GM23338 (cell line): Measurements from ENCODE around the gene KCNN3. TPM values are rescaled to one million over a fixed set of nuclear protein-coding genes. Genes with fewer than 3 reads are reported as not detected.
A peak's percentile ranks its signal among the peaks of the same experiment; 100 is the strongest.

Source experiments
- ATAC-seq: fragments of 200-7000 bp; cut with Tn5 transposase; 3 replicates; pipeline ENCODE4 v1.9.1; 2020
- DNase-seq: peaks from one replicate; pipeline ENCODE4 v3.0.0-alpha.2; 2015; ENCODE audit warnings: low spot score
- H2AFZ ChIP-seq: fragments of 200-600 bp; sonication (generic); 2 replicates; pipeline ENCODE4 v1.8.0; 2016; ENCODE audit warnings: antibody characterized with exemption, mild to moderate bottlenecking, moderate library complexity
- H3F3A ChIP-seq: fragments of 200-600 bp; sonication (generic); replicated peaks from 2 replicates; pipeline ENCODE4 v1.8.0; 2017; ENCODE audit warnings: antibody characterized with exemption, mixed run types, low read depth
- H3K27ac ChIP-seq: fragments of 200-600 bp; sonication (generic); 2 replicates; pipeline ENCODE4 v1.6.1; 2016; ENCODE audit warnings: low read depth
- H3K27me3 ChIP-seq: fragments of 200-600 bp; sonication (generic); 2 replicates; pipeline ENCODE4 v1.8.0; 2016; ENCODE audit warnings: mild to moderate bottlenecking, mixed run types, moderate library complexity; ENCODE audit not compliant: insufficient read depth
- H3K36me3 ChIP-seq: fragments of 200-600 bp; sonication (generic); 2 replicates; pipeline ENCODE4 v1.8.0; 2016; ENCODE audit warnings: mild to moderate bottlenecking; ENCODE audit not compliant: insufficient read depth
- H3K4me1 ChIP-seq: fragments of 200-600 bp; sonication (generic); 2 replicates; pipeline ENCODE4 v1.8.0; 2016; ENCODE audit warnings: mild to moderate bottlenecking, moderate library complexity; ENCODE audit not compliant: insufficient read depth
- H3K4me2 ChIP-seq: fragments of 200-600 bp; sonication (generic); 2 replicates; pipeline ENCODE4 v1.7.1; 2017; ENCODE audit warnings: mixed run types
- H3K4me3 ChIP-seq: fragments of 200-600 bp; sonication (generic); 2 replicates; pipeline ENCODE4 v1.6.1; 2016; ENCODE audit warnings: mixed run types
- H3K79me2 ChIP-seq: fragments of 200-600 bp; sonication (generic); replicated peaks from 2 replicates; pipeline ENCODE4 v1.8.0; 2017; ENCODE audit warnings: mild to moderate bottlenecking; ENCODE audit not compliant: insufficient read depth
- H3K9me2 ChIP-seq: fragments of 200-600 bp; sonication (generic); 2 replicates; pipeline ENCODE4 v1.8.0; 2017; ENCODE audit not compliant: insufficient read depth
- H4K20me1 ChIP-seq: fragments of 200-600 bp; sonication (generic); replicated peaks from 2 replicates; pipeline ENCODE4 v1.8.0; 2017; ENCODE audit warnings: mild to moderate bottlenecking; ENCODE audit not compliant: insufficient read depth
- H3K27ac Mint-ChIP-seq: 2 replicates; pipeline ENCODE4 v1.8.0; 2020; ENCODE audit warnings: inconsistent platforms, mild to moderate bottlenecking, moderate library complexity, mixed read lengths
- H3K27me3 Mint-ChIP-seq: 3 replicates; pipeline ENCODE4 v1.8.0; 2022; ENCODE audit warnings: low read depth, mild to moderate bottlenecking, moderate library complexity, mixed read lengths, inconsistent platforms; ENCODE audit not compliant: insufficient read depth, poor library complexity
- H3K36me3 Mint-ChIP-seq: 3 replicates; pipeline ENCODE4 v1.8.0; 2021; ENCODE audit warnings: low read depth, mild to moderate bottlenecking, inconsistent platforms, moderate library complexity, mixed read lengths
- H3K4me1 Mint-ChIP-seq: 3 replicates; pipeline ENCODE4 v1.8.0; 2020; ENCODE audit warnings: mild to moderate bottlenecking, inconsistent platforms, mixed read lengths
- H3K4me3 Mint-ChIP-seq: 3 replicates; pipeline ENCODE4 v1.8.0; 2021; ENCODE audit warnings: moderate library complexity, mild to moderate bottlenecking, inconsistent platforms, mixed read lengths
- H3K9me3 Mint-ChIP-seq: 3 replicates; pipeline ENCODE4 v1.8.0; 2020; ENCODE audit warnings: moderate library complexity, mild to moderate bottlenecking, inconsistent platforms, mixed read lengths
- CREB1 ChIP-seq: fragments of 250-450 bp; sonication (Bioruptor Pico); IDR thresholded peaks from 2 replicates; pipeline ENCODE4 v1.5.0; 2020; ENCODE audit warnings: low read depth, mild to moderate bottlenecking, moderate library complexity
- EZH2 ChIP-seq: fragments of 200-600 bp; sonication (generic); IDR thresholded peaks from one replicate; pipeline ENCODE4 v1.8.0; 2017; ENCODE audit warnings: antibody characterized with exemption, mild to moderate bottlenecking, low read depth; ENCODE audit not compliant: unreplicated experiment
- JUNB ChIP-seq: IDR thresholded peaks from one replicate; pipeline ENCODE4 v1.6.1; 2016; ENCODE audit warnings: antibody characterized with exemption; ENCODE audit not compliant: unreplicated experiment
- POLR2AphosphoS5 ChIP-seq: IDR thresholded peaks from 2 replicates; pipeline ENCODE4 v1.6.1; 2016; ENCODE audit warnings: antibody characterized with exemption, low read depth
- STAT1 ChIP-seq: IDR thresholded peaks from one replicate; pipeline ENCODE4 v1.6.1; 2016; ENCODE audit warnings: antibody characterized with exemption; ENCODE audit not compliant: unreplicated experiment
- ZNF462 ChIP-seq: fragments of 250-450 bp; sonication (Bioruptor Pico); IDR thresholded peaks from 2 replicates; pipeline ENCODE4 v1.5.0; 2020; ENCODE audit warnings: mild to moderate bottlenecking, moderate library complexity
- polyA plus RNA-seq: library from polyadenylated mRNA; unstranded; fragments of >200 nt; fragmentation: Nextera tagmentation; extraction: Ambion mirVana; gene quantifications from 2 replicates; pipeline ENCODE4 v1.2.1, GENCODE V29; 2016
- total RNA-seq: library from RNA; depleted of rRNA; stranded (reverse); fragments of >200 nt; shearing (Covaris generic); gene quantifications from 2 replicates; pipeline ENCODE4 v1.2.3, GENCODE V29; 2014

KCNN3 gene
- total and polyA plus RNA-seq, 2 experiments from 2014 or later: 1.9 to 3.0 TPM

DNA sequence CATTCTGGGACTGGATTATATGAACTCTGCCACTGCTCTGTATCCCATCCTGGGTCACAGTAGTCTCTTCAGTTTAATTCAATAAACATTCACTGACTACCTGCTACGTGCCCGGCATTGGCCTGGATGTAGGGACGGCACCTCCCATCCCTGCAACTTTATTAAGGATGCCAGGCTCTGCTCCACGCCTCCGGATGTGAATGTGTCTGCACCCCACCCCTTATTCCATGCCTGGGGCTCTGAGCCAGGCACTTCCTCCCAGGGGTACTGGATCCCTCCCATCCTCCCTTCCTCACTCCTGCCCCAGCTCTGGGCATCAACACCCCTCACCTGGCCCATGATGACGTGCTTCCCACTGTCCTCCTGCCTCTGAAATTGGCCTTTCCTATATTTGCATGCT, 53.7 kb downstream of the KCNN3 start:
- Histone ChIP-seq H4K20me1 (no peaks in the 10 kb centered on the region), H2AFZ (no peak overlapping the region), H3K27me3 (no peaks in the 10 kb centered on the region), H3K27ac (no peak overlapping the region), H3F3A (no peaks in the 10 kb centered on the region), H3K36me3 (no peaks in the 10 kb centered on the region), H3K79me2 (no peaks in the 10 kb centered on the region), H3K4me2 (no peak overlapping the region), H3K9me2 (no peaks in the 10 kb centered on the region), H3K4me3 (no peak overlapping the region), H3K4me1 (peaks cover 10% of the 10 kb centered on the region)
- peaks cover 25% of the 10 kb centered on the region for H3K4me1 Mint-ChIP-seq
- TF ChIP-seq EZH2: no peak
- no peak for TF ChIP-seq STAT1
- no peak for TF ChIP-seq ZNF462 (CRISPR knock-in tag)
- no peak for TF ChIP-seq JUNB
- ATAC-seq (no peak), DNase-seq (no peak)
- H3K36me3 Mint-ChIP-seq: no peaks in the 10 kb centered on the region
- H3K27me3 Mint-ChIP-seq: peaks cover 5% of the 10 kb centered on the region
- H3K27ac Mint-ChIP-seq: no peak overlapping the region
- H3K4me3 Mint-ChIP-seq: no peak overlapping the region
- H3K9me3 Mint-ChIP-seq: no peaks in the 10 kb centered on the region; the same call in 2 of the 3 replicates

DNA sequence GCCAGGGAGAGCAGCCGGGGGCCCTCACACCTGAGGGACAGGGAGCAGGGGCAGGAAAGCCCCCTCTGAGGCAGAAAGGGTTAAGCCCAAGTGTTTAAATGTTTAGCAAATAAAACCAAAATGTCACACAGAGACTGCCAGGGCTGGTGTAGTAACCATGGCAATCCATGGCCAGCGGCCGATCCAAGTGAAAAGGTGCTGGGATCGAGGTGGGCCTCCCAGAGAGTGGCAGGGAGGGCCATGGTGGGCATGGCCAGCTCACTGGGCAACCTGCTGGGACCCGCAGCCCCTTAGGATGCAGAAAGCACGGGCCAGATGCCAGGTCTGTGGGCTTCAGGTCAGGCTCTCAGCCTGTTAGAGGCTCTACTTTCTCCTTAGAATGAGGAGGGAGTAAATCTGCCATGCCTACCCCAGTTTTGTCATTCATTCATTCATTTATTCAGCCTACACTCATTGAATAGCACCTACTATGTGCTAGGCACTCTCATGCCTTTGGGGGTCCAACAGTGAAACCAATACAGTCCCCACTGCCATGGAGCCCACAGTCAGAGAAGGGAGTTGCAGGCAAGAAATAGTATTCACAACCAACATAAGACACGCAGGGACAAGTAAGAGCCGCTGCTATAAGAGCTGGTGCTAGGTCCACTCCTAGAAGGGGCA, 56.1 kb downstream of the KCNN3 start:
- Histone ChIP-seq H3K36me3 (no peaks in the 10 kb centered on the region), H4K20me1 (no peaks in the 10 kb centered on the region), H3K9me2 (no peaks in the 10 kb centered on the region), H3K27ac (no peak overlapping the region), H3K4me1 (peaks cover 10% of the 10 kb centered on the region), H2AFZ (no peak overlapping the region; the same call in 1 of the 2 replicates), H3K4me2 (no peak overlapping the region), H3F3A (no peaks in the 10 kb centered on the region), H3K4me3 (no peak overlapping the region), H3K79me2 (no peaks in the 10 kb centered on the region), H3K27me3 (no peaks in the 10 kb centered on the region)
- Mint-ChIP-seq H3K4me3 (no peak overlapping the region), H3K9me3 (no peaks in the 10 kb centered on the region; the same call in 2 of the 3 replicates), H3K27ac (peak overlapping the region; percentile 18; the same call in 1 of the 2 replicates), H3K4me1 (peaks cover 25% of the 10 kb centered on the region), H3K27me3 (no peaks in the 10 kb centered on the region), H3K36me3 (no peaks in the 10 kb centered on the region)
- ATAC-seq (no peak), DNase-seq (no peak)
- TF ChIP-seq CREB1 (CRISPR knock-in tag): no peak
- no peak for TF ChIP-seq EZH2
- TF ChIP-seq ZNF462 (CRISPR knock-in tag): no peak
- no peak for TF ChIP-seq POLR2AphosphoS5
